IMR-90 (cell line): ENCODE results near the gene RER1. TPM values are rescaled to one million over a fixed set of nuclear protein-coding genes. Genes with fewer than 3 reads are reported as not detected.

Experiments used
- ATAC-seq: fragments of 200-7000 bp; cut with Tn5 transposase; 2 replicates; pipeline ENCODE4 v1.9.1; 2020; ENCODE audit warnings: low read depth, mild to moderate bottlenecking, moderate library complexity
- BruUV-seq: library from RNA; stranded (reverse); fragments of 400-500 nt; replicated peaks from 2 replicates; lab custom pipeline; 2021; lab: Mats Ljungman, UMichigan
- CTCF ChIA-PET: fragments of 300-600 bp; formaldehyde crosslinking; extraction: SDS; loops from one replicate; lab custom pipeline; 2021; ENCODE audit warnings: antibody characterized with exemption; lab: Yijun Ruan, JAX
- POLR2A ChIA-PET: fragments of 300-600 bp; sonication (Branson Sonifier 250); formaldehyde crosslinking; loops from one replicate; lab custom pipeline; 2022; ENCODE audit warnings: antibody characterized with exemption; ENCODE audit not compliant: unreplicated experiment; lab: Charles Lee
- DNase-seq: peaks from one replicate; pipeline ENCODE4 v3.0.0; 2013
- H2AFZ ChIP-seq: replicated peaks from 2 replicates; pipeline ENCODE3; 2013; ENCODE audit warnings: low read length, mild to moderate bottlenecking; ENCODE audit not compliant: poor library complexity
- H2AK5ac ChIP-seq: 2 replicates; pipeline ENCODE4 v1.6.1; 2013; ENCODE audit warnings: low read depth, low read length, inconsistent platforms
- H2AK9ac ChIP-seq: replicated peaks from 2 replicates; pipeline ENCODE3; 2013; ENCODE audit warnings: mild to moderate bottlenecking, low read depth, low read length, moderate library complexity; ENCODE audit not compliant: poor library complexity
- H2BK120ac ChIP-seq: 2 replicates; pipeline ENCODE4 v1.6.1; 2013; ENCODE audit warnings: low read depth, low read length, inconsistent platforms
- H2BK15ac ChIP-seq: 3 replicates; pipeline ENCODE4 v1.6.1; 2013; ENCODE audit warnings: low read depth, low read length, inconsistent platforms
- H2BK20ac ChIP-seq: 2 replicates; pipeline ENCODE4 v1.6.1; 2013; ENCODE audit warnings: low read depth, mild to moderate bottlenecking, inconsistent platforms, low read length, moderate library complexity
- H2BK5ac ChIP-seq: 2 replicates; pipeline ENCODE4 v1.6.1; 2013; ENCODE audit warnings: mild to moderate bottlenecking, low read depth, low read length, inconsistent platforms; ENCODE audit not compliant: poor library complexity, severe bottlenecking
- H3K14ac ChIP-seq: replicated peaks from 2 replicates; pipeline ENCODE4 v1.6.1; 2013; ENCODE audit warnings: low read depth, low read length, inconsistent platforms
- H3K18ac ChIP-seq: 2 replicates; pipeline ENCODE4 v1.6.1; 2013; ENCODE audit warnings: low read depth, low read length, control low read depth
- H3K23ac ChIP-seq: 2 replicates; pipeline ENCODE4 v1.6.1; 2013; ENCODE audit warnings: low read depth, low read length, inconsistent platforms
- H3K27ac ChIP-seq: 2 replicates; pipeline ENCODE4 v1.5.1; 2013; ENCODE audit warnings: mild to moderate bottlenecking, control low read depth, low read length; ENCODE audit not compliant: insufficient read depth
- H3K27me3 ChIP-seq: 2 replicates; pipeline ENCODE4 v1.6.1; 2013; ENCODE audit warnings: low read length; ENCODE audit not compliant: control insufficient read depth, insufficient read depth
- H3K36me3 ChIP-seq: 2 replicates; pipeline ENCODE4 v1.6.1; 2013; ENCODE audit warnings: low read length, mixed read lengths; ENCODE audit not compliant: control insufficient read depth, insufficient read depth
- H3K4ac ChIP-seq: 2 replicates; pipeline ENCODE4 v1.6.1; 2013; ENCODE audit warnings: low read depth, low read length, inconsistent platforms
- H3K4me1 ChIP-seq: 2 replicates; pipeline ENCODE4 v1.6.1; 2013; ENCODE audit warnings: low read length, mixed read lengths; ENCODE audit not compliant: control insufficient read depth, insufficient read depth
- H3K4me2 ChIP-seq: 2 replicates; pipeline ENCODE4 v1.6.1; 2013; ENCODE audit warnings: low read depth, mild to moderate bottlenecking, control low read depth, low read length, moderate library complexity
- H3K4me3 ChIP-seq: 2 replicates; pipeline ENCODE4 v1.5.1; 2013; ENCODE audit warnings: low read depth, mild to moderate bottlenecking, control low read depth, low read length, moderate library complexity; ENCODE audit not compliant: insufficient read depth
- H3K56ac ChIP-seq: 2 replicates; pipeline ENCODE4 v1.6.1; 2013; ENCODE audit warnings: low read length, inconsistent platforms; ENCODE audit not compliant: insufficient read depth; ENCODE audit errors: extremely low read depth
- H3K79me1 ChIP-seq, 2 experiments: 2 replicates each; pipeline ENCODE4 v1.6.1; 2013; ENCODE audit warnings: low read length in 2 of 2, inconsistent platforms in 1 of 2, low read depth in 1 of 2
- H3K9ac ChIP-seq: 2 replicates; pipeline ENCODE4 v1.6.1; 2013; ENCODE audit warnings: low read depth, low read length, control low read depth
- H3K9me1 ChIP-seq: 2 replicates; pipeline ENCODE4 v1.6.1; 2013; ENCODE audit warnings: low read length, inconsistent platforms; ENCODE audit not compliant: insufficient read depth
- H3K9me3 ChIP-seq: 2 replicates; pipeline ENCODE4 v1.6.1; 2013; ENCODE audit warnings: low read length; ENCODE audit not compliant: control insufficient read depth, insufficient read depth
- H4K20me1 ChIP-seq: 2 replicates; pipeline ENCODE4 v1.6.1; 2013; ENCODE audit warnings: low read length, inconsistent platforms; ENCODE audit not compliant: insufficient read depth
- H4K5ac ChIP-seq: 2 replicates; pipeline ENCODE4 v1.6.1; 2013; ENCODE audit warnings: mild to moderate bottlenecking, low read depth, low read length, control low read depth
- H4K8ac ChIP-seq, 2 experiments: 2 replicates each; pipeline ENCODE4 v1.6.1; 2013; ENCODE audit warnings: low read depth in 2 of 2, low read length in 2 of 2, control low read depth in 1 of 2, inconsistent platforms in 1 of 2
- H4K91ac ChIP-seq: 2 replicates; pipeline ENCODE4 v1.6.1; 2013; ENCODE audit warnings: low read depth, low read length, inconsistent platforms; ENCODE audit not compliant: insufficient read depth
- BHLHE40 ChIP-seq: fragments of 150-350 bp; IDR thresholded peaks from 2 replicates; pipeline ENCODE4 v1.6.1; 2016; ENCODE audit warnings: mild to moderate bottlenecking, low read depth, low read length
- CEBPB ChIP-seq: IDR thresholded peaks from 2 replicates; pipeline ENCODE4 v1.6.1; 2012; ENCODE audit warnings: low read depth, low read length, improper control_type of control experiment
- FOS ChIP-seq: fragments of 150-350 bp; IDR thresholded peaks from 2 replicates; pipeline ENCODE4 v1.6.1; 2016; ENCODE audit warnings: low read depth, low read length
- MAZ ChIP-seq: IDR thresholded peaks from 2 replicates; pipeline ENCODE4 v1.6.1; 2012; ENCODE audit warnings: low read depth, mild to moderate bottlenecking, low read length, improper control_type of control experiment, moderate library complexity, borderline replicate concordance
- MXI1 ChIP-seq: IDR thresholded peaks from 2 replicates; pipeline ENCODE4 v1.6.1; 2012; ENCODE audit warnings: low read depth, mild to moderate bottlenecking, low read length, moderate library complexity, borderline replicate concordance
- NFE2L2 ChIP-seq: fragments of 150-350 bp; IDR thresholded peaks from 2 replicates; pipeline ENCODE4 v1.6.1; 2016; ENCODE audit warnings: low read depth, mild to moderate bottlenecking, low read length
- POLR2A ChIP-seq: IDR thresholded peaks from 2 replicates; pipeline ENCODE4 v1.6.1; 2012; ENCODE audit warnings: mild to moderate bottlenecking, low read depth, low read length
- RAD21 ChIP-seq: IDR thresholded peaks from 2 replicates; pipeline ENCODE4 v1.6.1; 2012; ENCODE audit warnings: low read length, improper control_type of control experiment
- RCOR1 ChIP-seq: IDR thresholded peaks from 2 replicates; pipeline ENCODE4 v1.6.1; 2012; ENCODE audit warnings: mild to moderate bottlenecking, low read length, improper control_type of control experiment; ENCODE audit not compliant: insufficient replicate concordance
- RFX5 ChIP-seq: IDR thresholded peaks from 2 replicates; pipeline ENCODE4 v1.8.0; 2012; ENCODE audit warnings: low read depth, mild to moderate bottlenecking, low read length, moderate library complexity
- WGBS, 2 experiments: methylation state at CpG; one replicate each; pipeline versions ENCODE4 v1.1.5 to v1.1.7; 2013; ENCODE audit warnings: missing lambda C conversion rate in 2 of 2; ENCODE audit not compliant: insufficient read length in 1 of 2; ENCODE audit errors: extremely low coverage in 2 of 2; 5-methylcytosine and 5-hydroxymethylcytosine counted together
- dilution Hi-C: fragments of 300-500 bp; cut with HindIII; formaldehyde crosslinking; loops from one replicate; pipeline ENCODE4 v1.14.3; 2018; ENCODE audit warnings: low sequenced_read_pairs; ENCODE audit not compliant: unreplicated experiment
- in situ Hi-C: fragments of 300-500 bp; cut with MboI; formaldehyde crosslinking; loops from 3 replicates; pipeline ENCODE4 v1.14.3; 2019; ENCODE audit warnings: low sequenced_read_pairs, inconsistent platforms, mixed read lengths
- intact Hi-C: fragments of 100-400 bp; cut with micrococcal nuclease; formaldehyde crosslinking; loops from 2 replicates; pipeline ENCODE4 v1.10.0; 2022
- polyA plus RNA-seq, 3 experiments: library from polyadenylated mRNA; depleted of rRNA; stranded (reverse); fragments of >200 nt; gene quantifications; 2 replicates each; pipeline ENCODE4 v1.2.3, GENCODE V29; 2012; ENCODE audit warnings: low replicate concordance in 1 of 3
- total RNA-seq: library from RNA; depleted of rRNA; stranded (reverse); fragments of >200 nt; gene quantifications from 2 replicates; pipeline ENCODE4 v1.2.3, GENCODE V29; 2012
- TF ChIP-seq, protein P1 (sequence below): fragments of 150-350 bp; IDR thresholded peaks from 2 replicates; pipeline ENCODE4 v1.6.1; 2017; ENCODE audit warnings: mild to moderate bottlenecking, antibody characterized with exemption, low read length, low read depth
- TF ChIP-seq, protein P2 (sequence below): fragments of 150-350 bp; IDR thresholded peaks from 2 replicates; pipeline ENCODE4 v1.6.1; 2016; ENCODE audit warnings: low read depth, mild to moderate bottlenecking, low read length, moderate library complexity, borderline replicate concordance

RER1 gene
- total and polyA plus RNA-seq, 2 of the 4 experiments (the other 2 are of a cell fraction): 47.1 to 240 TPM

DNA sequence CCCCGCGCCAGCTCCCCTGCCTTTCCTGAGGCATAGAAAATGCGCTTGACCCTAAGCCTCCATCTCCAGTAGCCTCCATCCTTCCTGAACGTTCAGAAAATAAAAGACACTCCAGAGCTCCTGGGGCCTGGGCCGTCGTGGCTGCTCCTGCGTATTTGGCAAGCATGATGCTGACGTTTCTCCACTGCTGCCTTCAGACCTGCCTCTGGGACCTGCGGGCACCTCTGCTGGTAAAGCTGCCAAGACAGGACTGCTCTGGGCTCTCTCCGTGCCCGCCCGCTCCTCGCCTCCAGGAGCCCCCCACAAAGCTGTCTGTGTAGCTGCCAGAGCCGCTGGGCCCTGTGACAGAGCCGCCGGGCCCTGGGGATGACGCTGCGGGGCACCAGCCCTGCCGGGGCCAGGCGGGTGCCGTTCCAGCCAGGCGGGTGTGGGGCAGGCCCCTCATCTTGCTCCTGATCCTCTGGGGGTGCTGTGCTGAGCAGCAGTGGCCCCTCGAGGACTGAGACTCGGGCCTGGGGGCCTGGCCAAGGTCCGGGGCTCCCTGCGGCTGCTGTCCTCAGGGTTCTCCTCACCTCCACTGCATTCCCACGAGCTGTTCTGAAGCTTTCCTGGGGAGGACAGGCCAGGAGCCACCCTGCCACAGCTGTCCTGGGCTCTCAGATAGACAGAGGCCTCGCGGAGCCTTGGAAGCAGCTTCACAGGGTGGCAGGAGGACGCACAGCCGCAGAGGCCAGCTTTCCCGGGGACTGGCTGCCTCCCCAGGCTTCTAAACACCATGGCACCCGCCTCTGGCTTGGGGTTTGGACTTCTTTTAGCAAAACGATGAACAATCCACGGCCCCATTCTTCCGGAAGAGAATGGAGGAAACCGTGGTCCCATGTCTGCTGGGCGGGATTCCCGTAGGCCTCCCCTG is 48.4 kb upstream of the RER1 start:
- Histone ChIP-seq H3K14ac (no peak overlapping the region), H3K9me1 (no peaks in the 10 kb centered on the region), H2BK15ac (no peak overlapping the region), H2AK9ac (no peak overlapping the region), H2AFZ (no peak overlapping the region), H2BK5ac (no peak overlapping the region), H3K18ac (no peak overlapping the region), H3K9ac (no peak overlapping the region), H3K79me1 (no peaks in the 10 kb centered on the region), H3K4me2 (no peak overlapping the region), H2BK20ac (no peak overlapping the region), H4K91ac (no peak overlapping the region), H2BK120ac (no peak overlapping the region), H4K5ac (no peak overlapping the region), H3K36me3 (no peaks in the 10 kb centered on the region), H3K27me3 (no peaks in the 10 kb centered on the region; the same call in 1 of the 2 replicates), H3K27ac (no peak overlapping the region), H2AK5ac (no peak overlapping the region), H4K8ac (no peak overlapping the region), H3K4me1 (no peaks in the 10 kb centered on the region), H3K4ac (no peak overlapping the region), H3K4me3 (no peak overlapping the region), H4K20me1 (no peaks in the 10 kb centered on the region), H3K9me3 (no peaks in the 10 kb centered on the region; the same call in 1 of the 2 replicates), H3K23ac (no peak overlapping the region), H3K56ac (no peak overlapping the region)
- ATAC-seq (no peak), DNase-seq (no peak)
- dilution Hi-C loops: no loop called here
- 81% methylated on average over 23 of the region's 39 CpGs; no CpG with 5 or more reads in 1 of the 2 experiments for WGBS, 2 experiments
- intact Hi-C loops: no loop called here
- in situ Hi-C loops: no loop called here
- ChIA-PET POLR2A (no interaction called here), CTCF (no interaction called here)
- BruUV-seq: no TSS peak
- TF ChIP-seq MXI1 (no peak), NFE2L2 (no peak), CEBPB (no peak), FOS (no peak), RAD21 (no peak), POLR2A (no peak), RFX5 (no peak), RCOR1 (no peak), BHLHE40 (no peak), MAZ (no peak)
- TF ChIP-seq, protein P1, sequence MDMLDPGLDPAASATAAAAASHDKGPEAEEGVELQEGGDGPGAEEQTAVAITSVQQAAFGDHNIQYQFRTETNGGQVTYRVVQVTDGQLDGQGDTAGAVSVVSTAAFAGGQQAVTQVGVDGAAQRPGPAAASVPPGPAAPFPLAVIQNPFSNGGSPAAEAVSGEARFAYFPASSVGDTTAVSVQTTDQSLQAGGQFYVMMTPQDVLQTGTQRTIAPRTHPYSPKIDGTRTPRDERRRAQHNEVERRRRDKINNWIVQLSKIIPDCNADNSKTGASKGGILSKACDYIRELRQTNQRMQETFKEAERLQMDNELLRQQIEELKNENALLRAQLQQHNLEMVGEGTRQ: no peak
- TF ChIP-seq, protein P2, sequence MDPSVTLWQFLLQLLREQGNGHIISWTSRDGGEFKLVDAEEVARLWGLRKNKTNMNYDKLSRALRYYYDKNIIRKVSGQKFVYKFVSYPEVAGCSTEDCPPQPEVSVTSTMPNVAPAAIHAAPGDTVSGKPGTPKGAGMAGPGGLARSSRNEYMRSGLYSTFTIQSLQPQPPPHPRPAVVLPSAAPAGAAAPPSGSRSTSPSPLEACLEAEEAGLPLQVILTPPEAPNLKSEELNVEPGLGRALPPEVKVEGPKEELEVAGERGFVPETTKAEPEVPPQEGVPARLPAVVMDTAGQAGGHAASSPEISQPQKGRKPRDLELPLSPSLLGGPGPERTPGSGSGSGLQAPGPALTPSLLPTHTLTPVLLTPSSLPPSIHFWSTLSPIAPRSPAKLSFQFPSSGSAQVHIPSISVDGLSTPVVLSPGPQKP: no peak
